HG03097 (cell line): Measurements from ENCODE around the gene SMLR1.
A peak's percentile ranks its signal among the peaks of the same experiment; 100 is the strongest.

Experiments used
- ATAC-seq: cut with Tn5 transposase; IDR thresholded peaks from one replicate; pipeline ENCODE4 v1.9.1; 2021; ENCODE audit not compliant: unreplicated experiment, low FRiP score

The SMLR1 gene

GRCh38 chr6:130848945-130849344 is 21.7 kb downstream of the SMLR1 start:
- peak; percentile 66 for ATAC-seq

- no peak for ATAC-seq
Observed at GRCh38 chr6:130849594-130849993, 22.4 kb downstream of the SMLR1 start.

GRCh38 chr6:130851026-130851425 is 23.8 kb downstream of the SMLR1 start:
- ATAC-seq, result no peak

- ATAC-seq, result no peak
Observed at GRCh38 chr6:130852844-130853554, 25.8 kb downstream of the SMLR1 start.

GRCh38 chr6:130853555-130854183 is 26.5 kb downstream of the SMLR1 start:
- no peak for ATAC-seq

GRCh38 chr6:130858054-130858453 is 30.8 kb downstream of the SMLR1 start:
- no peak for ATAC-seq

GRCh38 chr6:130858498-130859160 is 31.4 kb downstream of the SMLR1 start:
- no peak for ATAC-seq

GRCh38 chr6:130859161-130859867 is 32.1 kb downstream of the SMLR1 start:
- no peak for ATAC-seq

- ATAC-seq, result no peak
Observed at GRCh38 chr6:130862370-130862769, 35.2 kb downstream of the SMLR1 start.

GRCh38 chr6:130863415-130864230 is 36.4 kb downstream of the SMLR1 start:
- no peak for ATAC-seq

GRCh38 chr6:130864344-130864743 is 37.1 kb downstream of the SMLR1 start:
- ATAC-seq, result no peak

- no peak for ATAC-seq
Observed at GRCh38 chr6:130865793-130866192, 38.6 kb downstream of the SMLR1 start.

GRCh38 chr6:130869681-130870080 is 42.5 kb downstream of the SMLR1 start:
- ATAC-seq, result no peak

GRCh38 chr6:130870179-130870880 is 43.1 kb downstream of the SMLR1 start:
- no peak for ATAC-seq

GRCh38 chr6:130872250-130873095 is 45.3 kb downstream of the SMLR1 start:
- ATAC-seq, result no peak

GRCh38 chr6:130873746-130874145 is 46.5 kb downstream of the SMLR1 start:
- no peak for ATAC-seq

GRCh38 chr6:130879826-130880225 is 52.6 kb downstream of the SMLR1 start:
- ATAC-seq, result no peak

GRCh38 chr6:130882370-130882769 is 55.2 kb downstream of the SMLR1 start:
- ATAC-seq, result no peak
